BJ (cell line): ENCODE data around the gene MMP24. TPM values are rescaled to one million over a fixed set of nuclear protein-coding genes. Genes with fewer than 3 reads are reported as not detected.
A peak's percentile ranks its signal among the peaks of the same experiment; 100 is the strongest.
"Not testable (repeated sequence)": the region's sequence is repeated elsewhere in the genome, so short reads cannot be mapped to it uniquely, and the experiment has no call there.

Experiments used
- CTCF ChIA-PET: fragments of 350-600 bp; formaldehyde crosslinking; extraction: SDS; loops from one replicate; lab custom pipeline; 2021; ENCODE audit warnings: antibody characterized with exemption, inconsistent platforms; lab: Yijun Ruan, JAX
- POLR2A ChIA-PET: fragments of 300-600 bp; sonication (Branson Sonifier 250); formaldehyde crosslinking; extraction: SDS; loops from one replicate; lab custom pipeline; 2021; ENCODE audit warnings: antibody characterized with exemption; lab: Charles Lee
- DNase-seq: peaks from one replicate; pipeline ENCODE4 v3.0.0-alpha.2; 2011; ENCODE audit warnings: low read depth
- H3K27me3 ChIP-seq: 2 replicates; pipeline ENCODE4 v1.6.0; 2011; ENCODE audit warnings: low read length; ENCODE audit not compliant: control insufficient read depth, insufficient read depth
- H3K36me3 ChIP-seq: 2 replicates; pipeline ENCODE4 v1.5.1; 2011; ENCODE audit warnings: low read length; ENCODE audit not compliant: control insufficient read depth, insufficient read depth
- H3K4me3 ChIP-seq: 2 replicates; pipeline ENCODE4 v1.5.1; 2011; ENCODE audit warnings: low read depth, mild to moderate bottlenecking, control low read depth, low read length
- polyA plus RNA-seq: library from polyadenylated mRNA; depleted of rRNA; stranded (reverse); fragments of >200 nt; gene quantifications from 2 replicates; pipeline ENCODE4 v1.2.3, GENCODE V29; 2011
- TF ChIP-seq, protein P1 (sequence below): IDR thresholded peaks from 2 replicates; pipeline ENCODE4 v1.5.1; 2011; ENCODE audit warnings: low read depth, mild to moderate bottlenecking, control low read depth, inconsistent platforms, low read length, moderate library complexity; ENCODE audit not compliant: insufficient read depth

Gene MMP24
- polyA plus RNA-seq, 1 experiment, result 2.3 TPM

DNA sequence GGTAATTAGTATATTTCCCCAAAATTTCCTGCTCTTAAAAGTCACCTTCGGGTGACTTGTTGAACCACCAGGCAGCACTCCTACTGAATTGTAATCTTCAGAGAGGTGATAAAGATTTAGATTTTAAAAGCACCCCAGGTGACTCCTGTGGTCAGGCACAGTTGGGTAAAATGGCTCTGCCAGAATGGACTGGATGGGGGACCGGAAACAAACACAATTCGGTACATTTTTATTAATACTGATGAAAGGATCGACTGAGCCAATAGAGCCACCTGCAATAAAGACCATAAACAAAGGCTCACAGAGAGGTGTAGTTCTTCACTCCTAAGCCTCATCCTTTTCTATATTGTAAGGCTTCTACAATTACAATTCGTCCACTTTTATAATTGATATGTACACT is 85.3 kb downstream of the MMP24 start:
- TF ChIP-seq, protein P1, sequence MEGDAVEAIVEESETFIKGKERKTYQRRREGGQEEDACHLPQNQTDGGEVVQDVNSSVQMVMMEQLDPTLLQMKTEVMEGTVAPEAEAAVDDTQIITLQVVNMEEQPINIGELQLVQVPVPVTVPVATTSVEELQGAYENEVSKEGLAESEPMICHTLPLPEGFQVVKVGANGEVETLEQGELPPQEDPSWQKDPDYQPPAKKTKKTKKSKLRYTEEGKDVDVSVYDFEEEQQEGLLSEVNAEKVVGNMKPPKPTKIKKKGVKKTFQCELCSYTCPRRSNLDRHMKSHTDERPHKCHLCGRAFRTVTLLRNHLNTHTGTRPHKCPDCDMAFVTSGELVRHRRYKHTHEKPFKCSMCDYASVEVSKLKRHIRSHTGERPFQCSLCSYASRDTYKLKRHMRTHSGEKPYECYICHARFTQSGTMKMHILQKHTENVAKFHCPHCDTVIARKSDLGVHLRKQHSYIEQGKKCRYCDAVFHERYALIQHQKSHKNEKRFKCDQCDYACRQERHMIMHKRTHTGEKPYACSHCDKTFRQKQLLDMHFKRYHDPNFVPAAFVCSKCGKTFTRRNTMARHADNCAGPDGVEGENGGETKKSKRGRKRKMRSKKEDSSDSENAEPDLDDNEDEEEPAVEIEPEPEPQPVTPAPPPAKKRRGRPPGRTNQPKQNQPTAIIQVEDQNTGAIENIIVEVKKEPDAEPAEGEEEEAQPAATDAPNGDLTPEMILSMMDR, result no peak
- H3K36me3 ChIP-seq, result no peaks in the 10 kb centered on the region
- no peak for DNase-seq
- CTCF ChIA-PET, result interaction anchor here (0.6 to 1.3 kb wide), 2 partner anchors 8 to 98 kb away, joined by 3 to 5 read pairs; no protein-coding TSS in a partner anchor
- H3K27me3 ChIP-seq, result no peaks in the 10 kb centered on the region
- POLR2A ChIA-PET, result no interaction called here
- H3K4me3 ChIP-seq, result no peak overlapping the region

DNA sequence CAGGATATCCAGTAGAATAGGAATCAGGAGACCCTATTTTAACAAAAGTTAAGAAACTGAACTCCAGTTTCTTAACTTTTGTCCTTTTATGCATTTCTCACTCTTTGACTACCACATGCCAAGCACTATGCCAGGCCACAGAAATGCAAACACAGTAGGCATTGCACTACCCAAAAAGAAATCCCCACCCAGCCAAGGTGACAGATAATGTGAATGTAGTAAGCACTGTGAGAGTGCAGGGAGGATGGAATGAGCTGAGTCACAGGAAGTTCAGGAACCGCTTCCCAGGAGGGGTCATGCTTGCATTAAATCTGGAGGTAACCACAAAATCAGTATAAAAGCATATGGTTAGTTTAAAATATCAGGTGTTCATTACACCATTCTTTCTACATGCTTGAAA is 85.8 kb downstream of the MMP24 start:
- H3K36me3 ChIP-seq, result no peaks in the 10 kb centered on the region
- DNase-seq, result peak; percentile 59
- no peak overlapping the region for H3K4me3 ChIP-seq
- ChIA-PET POLR2A (no interaction called here), CTCF (interaction anchor here (0.6 to 1.3 kb wide), 2 partner anchors 8 to 98 kb away, joined by 3 to 5 read pairs; no protein-coding TSS in a partner anchor)
- TF ChIP-seq, protein P1, result no peak
- no peaks in the 10 kb centered on the region for H3K27me3 ChIP-seq

DNA sequence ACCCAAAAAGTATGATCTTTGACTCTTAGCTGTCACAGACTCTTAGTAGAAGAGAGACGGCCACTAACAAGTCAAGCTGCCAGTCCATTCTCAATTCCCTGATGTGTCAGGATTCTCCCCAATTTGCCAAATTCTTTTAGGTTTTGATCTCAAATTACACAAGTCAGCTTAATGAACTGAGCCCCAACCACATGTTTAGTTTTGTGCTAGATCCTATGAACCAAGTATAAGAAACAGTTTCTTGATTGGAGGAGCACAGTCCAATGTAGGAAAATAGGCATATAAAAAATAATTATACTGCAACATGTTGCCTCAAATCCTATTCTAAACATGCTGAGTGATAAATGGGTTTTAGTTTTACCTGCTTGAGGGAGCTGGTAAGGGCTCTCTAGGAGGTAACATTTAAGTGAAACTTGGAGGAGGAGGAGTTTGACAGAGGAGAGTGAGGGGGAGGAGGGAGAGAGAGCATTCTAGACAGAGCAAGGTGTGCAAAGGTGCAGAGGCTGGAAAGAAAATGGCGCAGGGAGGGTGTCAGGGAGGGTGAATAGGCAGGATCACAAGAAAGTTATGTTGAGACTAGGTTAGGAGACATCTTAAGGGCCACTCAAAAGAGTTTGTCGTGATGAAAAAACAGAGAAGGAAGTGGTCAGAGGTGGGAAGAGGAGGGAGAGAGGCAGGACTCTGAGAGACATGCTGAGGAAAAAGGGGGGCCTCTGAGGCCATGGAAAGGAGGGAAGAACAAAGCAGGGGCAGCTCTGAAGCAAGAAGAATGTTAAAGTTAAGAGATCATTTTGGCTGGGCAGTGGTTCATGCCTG is 88.5 kb downstream of the MMP24 start:
- POLR2A ChIA-PET, result no interaction called here
- Histone ChIP-seq H3K36me3 (no peaks in the 10 kb centered on the region), H3K27me3 (no peaks in the 10 kb centered on the region), H3K4me3 (no peak overlapping the region)
- CTCF ChIA-PET, result interaction anchor here (0.9 to 1.4 kb wide), 3 partner anchors 8 to 11 kb away, joined by 3 to 4 read pairs (median 3); no protein-coding TSS in a partner anchor
- DNase-seq, result no peak
- TF ChIP-seq, protein P1, result no peak

DNA sequence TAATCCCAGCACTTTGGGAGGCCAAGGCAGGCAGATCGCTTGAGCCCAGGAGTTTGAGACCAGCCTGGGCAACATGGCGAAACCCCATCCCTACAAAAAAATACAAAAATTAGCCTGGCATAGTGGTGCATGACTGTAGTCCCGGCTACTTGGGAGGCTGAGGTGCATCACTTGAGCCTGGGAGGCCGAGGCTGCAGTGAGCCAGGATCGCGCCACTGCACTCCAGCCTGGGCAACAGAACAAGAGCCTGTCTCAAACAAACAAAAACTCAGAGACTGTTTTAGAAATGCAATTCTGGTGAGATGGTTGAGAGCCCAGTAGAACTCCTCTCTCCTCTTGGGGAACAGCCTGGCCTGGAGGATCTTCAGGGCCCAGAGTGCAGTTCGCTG is 89.1 kb downstream of the MMP24 start:
- H3K27me3 ChIP-seq, H3K36me3 ChIP-seq, DNase-seq, POLR2A ChIA-PET, H3K4me3 ChIP-seq: not testable (repeated sequence)
- CTCF ChIA-PET, result interaction anchor here (0.9 to 1.4 kb wide), 3 partner anchors 8 to 12 kb away, joined by 3 to 4 read pairs (median 3); no protein-coding TSS in a partner anchor

DNA sequence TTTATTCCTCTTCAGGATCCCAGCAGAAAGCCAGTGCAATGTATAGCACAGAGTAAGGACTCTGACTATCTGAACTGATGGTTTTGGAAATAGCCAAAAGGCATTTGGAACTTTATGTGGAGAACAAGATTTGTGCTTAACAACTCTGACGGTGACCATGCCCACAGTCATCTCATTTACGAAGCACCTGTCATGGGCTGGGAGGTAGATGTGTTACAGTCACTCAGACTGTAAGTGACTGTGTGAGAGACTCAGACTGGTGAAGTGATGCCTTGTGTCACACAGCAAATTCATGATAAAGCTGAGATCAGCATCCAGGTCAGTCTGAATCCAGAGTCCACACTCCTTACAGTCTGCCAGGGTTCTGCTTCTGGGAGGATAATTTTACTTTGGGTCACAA is 89.6 kb downstream of the MMP24 start:
- ChIA-PET POLR2A (no interaction called here), CTCF (interaction anchor here (8.6 kb wide), 1 partner anchor 11 kb away, joined by 85 read pairs; no protein-coding TSS in a partner anchor)
- H3K27me3 ChIP-seq, result no peaks in the 10 kb centered on the region
- TF ChIP-seq, protein P1, result no peak
- no peaks in the 10 kb centered on the region for H3K36me3 ChIP-seq
- H3K4me3 ChIP-seq, result no peak overlapping the region
- DNase-seq, result no peak
